Caco-2 (cell line): ENCODE measurements around the gene KIAA0825. TPM values are rescaled to one million over a fixed set of nuclear protein-coding genes. Genes with fewer than 3 reads are reported as not detected.

ENCODE experiments used
- BruUV-seq: library from RNA; stranded (reverse); fragments of 400-500 nt; replicated peaks from 2 replicates; lab custom pipeline; 2021; lab: Mats Ljungman, UMichigan
- CTCF ChIA-PET: fragments of 300-600 bp; sonication (Branson Sonifier 250); formaldehyde crosslinking; loops from one replicate; lab custom pipeline; 2022; ENCODE audit warnings: antibody characterized with exemption; lab: Charles Lee
- POLR2A ChIA-PET: fragments of 300-600 bp; sonication (Branson Sonifier 250); formaldehyde crosslinking; loops from one replicate; lab custom pipeline; 2022; ENCODE audit warnings: antibody characterized with exemption; lab: Charles Lee
- DNase-seq, 2 experiments: peaks; one replicate each; pipeline versions ENCODE4 v3.0.0 to v3.0.0-alpha.2; 2020 to 2022
- H3K27me3 ChIP-seq: replicated peaks from 2 replicates; pipeline ENCODE4 v1.6.0; 2011; ENCODE audit warnings: low read length; ENCODE audit not compliant: control insufficient read depth, insufficient read depth
- H3K36me3 ChIP-seq: 2 replicates; pipeline ENCODE4 v1.5.1; 2011; ENCODE audit warnings: low read length; ENCODE audit not compliant: control insufficient read depth, insufficient read depth
- H3K4me1 ChIP-seq: fragments of 250-450 bp; sonication (Bioruptor Pico); 2 replicates; pipeline ENCODE4 v1.5.1; 2020; ENCODE audit warnings: mild to moderate bottlenecking
- H3K4me3 ChIP-seq: 2 replicates; pipeline ENCODE4 v1.5.1; 2011; ENCODE audit warnings: low read depth, mild to moderate bottlenecking, control low read depth, low read length
- H3K9me3 ChIP-seq: fragments of 250-450 bp; sonication (Bioruptor Pico); 2 replicates; pipeline ENCODE4 v1.5.1; 2020; ENCODE audit warnings: mild to moderate bottlenecking, moderate library complexity
- H3K27ac Mint-ChIP-seq: one replicate; pipeline ENCODE4 v1.8.0; 2022; ENCODE audit warnings: mixed read lengths; ENCODE audit not compliant: unreplicated experiment
- H3K27me3 Mint-ChIP-seq: one replicate; pipeline ENCODE4 v1.8.0; 2022; ENCODE audit warnings: mixed read lengths; ENCODE audit not compliant: insufficient read depth, unreplicated experiment
- H3K36me3 Mint-ChIP-seq: one replicate; pipeline ENCODE4 v1.8.0; 2022; ENCODE audit warnings: mild to moderate bottlenecking, mixed read lengths; ENCODE audit not compliant: insufficient read depth, unreplicated experiment
- H3K4me1 Mint-ChIP-seq: one replicate; pipeline ENCODE4 v1.8.0; 2022; ENCODE audit warnings: low read depth, mixed read lengths; ENCODE audit not compliant: unreplicated experiment
- H3K4me3 Mint-ChIP-seq: one replicate; pipeline ENCODE4 v1.8.0; 2022; ENCODE audit warnings: mild to moderate bottlenecking, moderate library complexity, mixed read lengths; ENCODE audit not compliant: unreplicated experiment
- H3K9me3 Mint-ChIP-seq: one replicate; pipeline ENCODE4 v1.8.0; 2022; ENCODE audit warnings: mixed read lengths; ENCODE audit not compliant: unreplicated experiment
- CTCF ChIP-seq, 2 experiments: fragments of 200-600 bp in 1 of 2; IDR thresholded peaks; 1 replicate in 1 of 2; 2 replicates in 1 of 2; pipeline versions ENCODE4 v1.5.1 to v1.8.0; 2011 to 2022; ENCODE audit warnings: antibody characterized with exemption in 1 of 2, control low read depth in 1 of 2, inconsistent platforms in 1 of 2, low read depth in 1 of 2, low read length in 1 of 2, mild to moderate bottlenecking in 1 of 2, moderate library complexity in 1 of 2; ENCODE audit not compliant: insufficient read depth in 1 of 2, severe bottlenecking in 1 of 2, unreplicated experiment in 1 of 2
- intact Hi-C: fragments of 100-400 bp; cut with micrococcal nuclease; formaldehyde crosslinking; loops from one replicate; pipeline ENCODE4 v1.10.0; 2022; ENCODE audit not compliant: unreplicated experiment
- total RNA-seq: library from RNA; stranded (reverse); gene quantifications from 2 replicates; pipeline ENCODE4 v1.2.3, GENCODE V29; 2022

Gene KIAA0825
- total RNA-seq, 1 experiment from 2014 or later: 0.50 TPM

GRCh38 chr5:94649874-94650273, 31.5 kb upstream of the KIAA0825 start:
- Histone ChIP-seq H3K36me3 (no peaks in the 10 kb centered on the region), H3K4me3 (no peak overlapping the region), H3K9me3 (no peaks in the 10 kb centered on the region; the same call in 1 of the 2 replicates), H3K27me3 (no peaks in the 10 kb centered on the region), H3K4me1 (no peaks in the 10 kb centered on the region)
- DNase-seq: no peak
- Mint-ChIP-seq H3K9me3 (peaks cover 2% of the 10 kb centered on the region), H3K4me3 (no peak overlapping the region), H3K27ac (no peak overlapping the region), H3K27me3 (no peaks in the 10 kb centered on the region), H3K4me1 (no peaks in the 10 kb centered on the region), H3K36me3 (no peaks in the 10 kb centered on the region)
- no peak for TF ChIP-seq CTCF (IDR thresholded peaks at IDR 0.05; ENCODE audit: insufficient read depth in 1 of 2, low read depth in 1 of 2, low read length in 1 of 2, severe bottlenecking in 1 of 2, unreplicated experiment in 1 of 2)
- ChIA-PET POLR2A (no interaction called here), CTCF (interaction anchor here (0.5 kb wide), 1 partner anchor 858 kb away, joined by 3 read pairs; no protein-coding TSS in a partner anchor)
- BruUV-seq: no TSS peak
- intact Hi-C loops: no loop called here

GRCh38 chr5:94646758-94647157, 28.4 kb upstream of the KIAA0825 start:
- H3K4me3 ChIP-seq: no peak overlapping the region
- no peaks in the 10 kb centered on the region for H3K9me3 ChIP-seq
- intact Hi-C loops: no loop called here
- H3K27me3 ChIP-seq: no peaks in the 10 kb centered on the region
- Mint-ChIP-seq H3K27ac (no peak overlapping the region), H3K36me3 (no peaks in the 10 kb centered on the region), H3K4me1 (no peaks in the 10 kb centered on the region), H3K27me3 (no peaks in the 10 kb centered on the region), H3K9me3 (no peaks in the 10 kb centered on the region), H3K4me3 (no peak overlapping the region)
- ChIA-PET CTCF (no interaction called here), POLR2A (no interaction called here)
- no peaks in the 10 kb centered on the region for H3K36me3 ChIP-seq
- BruUV-seq: no TSS peak
- no peaks in the 10 kb centered on the region for H3K4me1 ChIP-seq
- TF ChIP-seq CTCF (IDR thresholded peaks at IDR 0.05; ENCODE audit: insufficient read depth in 1 of 2, low read depth in 1 of 2, low read length in 1 of 2, severe bottlenecking in 1 of 2, unreplicated experiment in 1 of 2): no peak
- no peak for DNase-seq

- H3K27me3 ChIP-seq: no peaks in the 10 kb centered on the region
- H3K36me3 Mint-ChIP-seq: no peaks in the 10 kb centered on the region
These were observed 26.6 kb upstream of the KIAA0825 start for GRCh38 chr5:94645053-94645452.

More at GRCh38 chr5:94645053-94645452, 26.6 kb upstream of the KIAA0825 start:
- no TSS peak for BruUV-seq
- Mint-ChIP-seq H3K27me3 (no peaks in the 10 kb centered on the region), H3K27ac (no peak overlapping the region), H3K4me1 (no peaks in the 10 kb centered on the region), H3K9me3 (peaks cover 8% of the 10 kb centered on the region), H3K4me3 (no peak overlapping the region)
- no peaks in the 10 kb centered on the region for H3K36me3 ChIP-seq
- ChIA-PET CTCF (no interaction called here), POLR2A (no interaction called here)
- intact Hi-C loops: no loop called here
- H3K4me3 ChIP-seq: no peak overlapping the region
- no peak for TF ChIP-seq CTCF (IDR thresholded peaks at IDR 0.05; ENCODE audit: insufficient read depth in 1 of 2, low read depth in 1 of 2, low read length in 1 of 2, severe bottlenecking in 1 of 2, unreplicated experiment in 1 of 2)
- peaks cover 7% of the 10 kb centered on the region for H3K9me3 ChIP-seq
- H3K4me1 ChIP-seq: no peaks in the 10 kb centered on the region
- no peak for DNase-seq
